Naive thymus-derived CD4-positive, alpha-beta T cell (primary cell): ENCODE measurements around the gene DCHS2. TPM values are rescaled to one million over a fixed set of nuclear protein-coding genes. Genes with fewer than 3 reads are reported as not detected.

Experiments
- ATAC-seq: fragments of 150-1000 bp; cut with Tn5 transposase; 2 replicates; pipeline ENCODE4 v1.10.0; 2021; ENCODE audit warnings: mild to moderate bottlenecking, moderate library complexity
- CTCF ChIA-PET: fragments of 350-600 bp; sonication (Branson Sonifier 250); formaldehyde crosslinking; loops from one replicate; lab custom pipeline; 2021; ENCODE audit warnings: antibody characterized with exemption; lab: Charles Lee
- POLR2A ChIA-PET: fragments of 350-600 bp; sonication (Branson Sonifier 250); formaldehyde crosslinking; loops from one replicate; lab custom pipeline; 2021; ENCODE audit warnings: antibody characterized with exemption, inconsistent platforms; lab: Charles Lee
- DNase-seq, 9 donors: peaks; one replicate each; pipeline versions ENCODE4 v3.0.0 to v3.0.0-alpha.2; 2020 to 2022; ENCODE audit warnings: mixed read lengths in 1 of 9
- H3K27ac ChIP-seq: one replicate; pipeline ENCODE4 v1.7.0; 2013; ENCODE audit warnings: mild to moderate bottlenecking, low read depth, low read length, moderate library complexity
- H3K27me3 ChIP-seq, 2 donors: one replicate each; pipeline ENCODE4 v1.7.0; 2013; ENCODE audit warnings: low read length in 2 of 2, mild to moderate bottlenecking in 2 of 2, moderate library complexity in 2 of 2; ENCODE audit not compliant: control insufficient read depth in 2 of 2, insufficient read depth in 2 of 2
- H3K36me3 ChIP-seq, 3 experiments: 1 replicate in 2 of 3; 2 replicates in 1 of 3; pipeline ENCODE4 v1.7.0; 2013; ENCODE audit warnings: low read length in 3 of 3, mild to moderate bottlenecking in 3 of 3, moderate library complexity in 1 of 3; ENCODE audit not compliant: insufficient read depth in 3 of 3, control insufficient read depth in 2 of 3
- H3K4me1 ChIP-seq, 2 donors: one replicate each; pipeline ENCODE4 v1.7.0; 2013; ENCODE audit warnings: low read length in 2 of 2, mild to moderate bottlenecking in 2 of 2, moderate library complexity in 1 of 2; ENCODE audit not compliant: control insufficient read depth in 2 of 2, insufficient read depth in 2 of 2
- H3K4me3 ChIP-seq: 2 replicates; pipeline ENCODE4 v1.7.0; 2013; ENCODE audit warnings: mild to moderate bottlenecking, low read length
- H3K9me3 ChIP-seq, 3 experiments: 1 replicate in 2 of 3; 2 replicates in 1 of 3; pipeline ENCODE4 v1.7.0; 2013; ENCODE audit warnings: low read length in 3 of 3; ENCODE audit not compliant: control insufficient read depth in 2 of 3
- H3K27ac Mint-ChIP-seq, 9 donors: one replicate each; pipeline ENCODE4 v1.8.0; 2020 to 2022; ENCODE audit warnings: mixed read lengths in 9 of 9, mild to moderate bottlenecking in 8 of 9, moderate library complexity in 5 of 9, inconsistent platforms in 2 of 9
- H3K27me3 Mint-ChIP-seq, 5 donors: one replicate each; pipeline ENCODE4 v1.8.0; 2021 to 2022; ENCODE audit warnings: mixed read lengths in 5 of 5, mild to moderate bottlenecking in 1 of 5
- H3K36me3 Mint-ChIP-seq, 5 donors: one replicate each; pipeline ENCODE4 v1.8.0; 2020 to 2022; ENCODE audit warnings: mixed read lengths in 5 of 5, mild to moderate bottlenecking in 3 of 5, inconsistent platforms in 1 of 5
- H3K4me1 Mint-ChIP-seq, 7 donors: one replicate each; pipeline ENCODE4 v1.8.0; 2020 to 2022; ENCODE audit warnings: mixed read lengths in 7 of 7, mild to moderate bottlenecking in 3 of 7, inconsistent platforms in 1 of 7
- H3K4me3 Mint-ChIP-seq, 10 donors: one replicate each; pipeline ENCODE4 v1.8.0; 2020 to 2022; ENCODE audit warnings: mild to moderate bottlenecking in 10 of 10, mixed read lengths in 10 of 10, moderate library complexity in 6 of 10, inconsistent platforms in 2 of 10
- H3K9me3 Mint-ChIP-seq, 11 donors: one replicate each; pipeline ENCODE4 v1.8.0; 2020 to 2022; ENCODE audit warnings: mixed read lengths in 11 of 11, mild to moderate bottlenecking in 4 of 11, inconsistent platforms in 1 of 11, moderate library complexity in 1 of 11
- intact Hi-C, 2 donors: fragments of 100-400 bp; cut with micrococcal nuclease; formaldehyde crosslinking; loops; one replicate each; pipeline ENCODE4 v1.15.1; 2023
- polyA plus RNA-seq, 2 donors: library from polyadenylated mRNA; unstranded; fragments of 300-500 nt; fragmentation: Illumina TruSeq; gene quantifications; one replicate each; pipeline ENCODE4 v1.2.3, GENCODE V29; 2021
- total RNA-seq, 6 experiments: library from RNA in 5 of 6; stranded (reverse) in 5 of 6; gene quantifications; 1 replicate in 5 of 6; 2 replicates in 1 of 6; pipeline ENCODE4 v1.2.3 and lab custom pipeline; 2021 to 2026

Gene DCHS2
- total and polyA plus RNA-seq, 7 experiments from 2014 or later = 0.05 to 0.08 TPM; not detected in 5

- peaks cover 0 to 2% (median 0%) of the 10 kb centered on the region in 11 donors for H3K9me3 Mint-ChIP-seq
- Histone ChIP-seq H3K27ac (no peak overlapping the region), H3K36me3 (no peaks in the 10 kb centered on the region), H3K4me1 (no peaks in the 10 kb centered on the region), H3K9me3 (no peaks in the 10 kb centered on the region), H3K27me3 (no peaks in the 10 kb centered on the region), H3K4me3 (no peak overlapping the region)
- no peaks in the 10 kb centered on the region for H3K36me3 Mint-ChIP-seq
- no peak overlapping the region for H3K27ac Mint-ChIP-seq
- CTCF ChIA-PET = no interaction called here
- no peak overlapping the region for H3K4me3 Mint-ChIP-seq
- peaks cover 0 to 22% (median 14%) of the 10 kb centered on the region in 5 donors for H3K27me3 Mint-ChIP-seq
- intact Hi-C loops = no loop called here
- no peaks in the 10 kb centered on the region for H3K4me1 Mint-ChIP-seq
- DNase-seq (no peak), ATAC-seq (no peak)
- POLR2A ChIA-PET = no interaction called here
Measured at GRCh38 chr4:154184238-154184637, 307.4 kb downstream of the DCHS2 start.

GRCh38 chr4:154183264-154183663, 308.3 kb downstream of the DCHS2 start:
- Histone ChIP-seq H3K9me3 (no peaks in the 10 kb centered on the region), H3K4me3 (no peak overlapping the region), H3K4me1 (no peaks in the 10 kb centered on the region), H3K27me3 (no peaks in the 10 kb centered on the region), H3K36me3 (no peaks in the 10 kb centered on the region), H3K27ac (no peak overlapping the region)
- ChIA-PET CTCF (no interaction called here), POLR2A (no interaction called here)
- intact Hi-C loops = no loop called here
- no peak overlapping the region for H3K4me3 Mint-ChIP-seq
- DNase-seq (no peak), ATAC-seq (no peak)
- H3K9me3 Mint-ChIP-seq = peaks cover 0 to 2% (median 0%) of the 10 kb centered on the region in 11 donors
- H3K27me3 Mint-ChIP-seq = peaks cover 0 to 29% (median 17%) of the 10 kb centered on the region in 5 donors
- no peak overlapping the region for H3K27ac Mint-ChIP-seq
- H3K36me3 Mint-ChIP-seq = no peaks in the 10 kb centered on the region
- no peaks in the 10 kb centered on the region for H3K4me1 Mint-ChIP-seq

Other genes with a start within 250 kb of the DCHS2 start
- gene PLRG1, start 58.6 kb upstream of the DCHS2 start, total RNA-seq = 10 to 100 TPM; 43.6 to 88.4 (median 78.1) TPM
- 10 to 100 TPM; 93.6 to 99.4 TPM for gene PLRG1, start 58.6 kb upstream of the DCHS2 start, polyA plus RNA-seq
- not detected for gene FGB, start 71.2 kb upstream of the DCHS2 start, total RNA-seq
- gene FGB, start 71.2 kb upstream of the DCHS2 start, polyA plus RNA-seq = not detected
- gene FGA, start 98.9 kb upstream of the DCHS2 start, total RNA-seq = not detected
- not detected for gene FGA, start 98.9 kb upstream of the DCHS2 start, polyA plus RNA-seq
- gene FGG, start 120.9 kb upstream of the DCHS2 start, total RNA-seq = not detected
- not detected for gene FGG, start 120.9 kb upstream of the DCHS2 start, polyA plus RNA-seq